CD14-positive monocyte (primary cell): Measurements from ENCODE around the gene BCAT1. TPM values are rescaled to one million over a fixed set of nuclear protein-coding genes. Genes with fewer than 3 reads are reported as not detected.

Source experiments
- DNase-seq, 3 donors: peaks; one replicate each; pipeline ENCODE4 v3.0.0-alpha.2; 2011 to 2022
- H2AFZ ChIP-seq: 2 replicates; pipeline ENCODE4 v1.6.0; 2012; ENCODE audit warnings: mild to moderate bottlenecking, low read depth, low read length, inconsistent platforms; ENCODE audit not compliant: insufficient read depth, poor library complexity, severe bottlenecking
- H3K27ac ChIP-seq, 2 donors: 1 replicate in 1 of 2; 2 replicates in 1 of 2; pipeline ENCODE4 v1.5.1; 2012 to 2013; ENCODE audit warnings: low read length in 2 of 2, control low read depth in 1 of 2, inconsistent platforms in 1 of 2, low read depth in 1 of 2, mild to moderate bottlenecking in 1 of 2
- H3K27me3 ChIP-seq, 2 donors: one replicate each; pipeline versions ENCODE4 v1.6.0 to v1.6.1; 2011 to 2013; ENCODE audit warnings: low read length in 2 of 2; ENCODE audit not compliant: control insufficient read depth in 2 of 2, insufficient read depth in 2 of 2
- H3K36me3 ChIP-seq, 2 donors: replicated peaks in 1 of 2; 1 replicate in 1 of 2; 2 replicates in 1 of 2; pipeline versions ENCODE4 v1.5.1 to v1.6.1; 2012 to 2013; ENCODE audit warnings: low read length in 2 of 2, control low read depth in 1 of 2, inconsistent platforms in 1 of 2, mild to moderate bottlenecking in 1 of 2; ENCODE audit not compliant: insufficient read depth in 2 of 2, control insufficient read depth in 1 of 2
- H3K4me1 ChIP-seq, 2 donors: 1 replicate in 1 of 2; 2 replicates in 1 of 2; pipeline versions ENCODE4 v1.5.1 to v1.6.1; 2012 to 2013; ENCODE audit warnings: low read length in 2 of 2, control low read depth in 1 of 2, inconsistent platforms in 1 of 2, mild to moderate bottlenecking in 1 of 2, moderate library complexity in 1 of 2; ENCODE audit not compliant: insufficient read depth in 2 of 2, control insufficient read depth in 1 of 2
- H3K4me2 ChIP-seq: replicated peaks from 2 replicates; pipeline ENCODE3; 2012; ENCODE audit warnings: low read length, moderate library complexity, mild to moderate bottlenecking; ENCODE audit not compliant: poor library complexity, severe bottlenecking; ENCODE audit errors: extremely low read depth
- H3K4me3 ChIP-seq, 3 experiments: fragments of 200-600 bp in 1 of 3; sonication (generic) in 1 of 3; replicated peaks in 1 of 3; 1 replicate in 2 of 3; 2 replicates in 1 of 3; pipeline ENCODE4 v1.5.1; 2011 to 2013; ENCODE audit warnings: low read length in 3 of 3, mild to moderate bottlenecking in 3 of 3, control low read depth in 2 of 3, low read depth in 2 of 3, inconsistent platforms in 1 of 3, moderate library complexity in 1 of 3
- H3K79me2 ChIP-seq: 2 replicates; pipeline ENCODE4 v1.6.0; 2012; ENCODE audit warnings: mild to moderate bottlenecking, control low read depth, inconsistent platforms, low read length, moderate library complexity; ENCODE audit not compliant: insufficient read depth
- H3K9ac ChIP-seq: 2 replicates; pipeline ENCODE4 v1.6.0; 2017; ENCODE audit warnings: low read length, mild to moderate bottlenecking; ENCODE audit not compliant: insufficient read depth, poor library complexity, severe bottlenecking
- H3K9me3 ChIP-seq, 2 donors: replicated peaks in 1 of 2; 1 replicate in 1 of 2; 2 replicates in 1 of 2; pipeline versions ENCODE4 v1.5.1 to v1.6.1; 2012 to 2013; ENCODE audit warnings: low read length in 2 of 2, control low read depth in 1 of 2; ENCODE audit not compliant: control insufficient read depth in 1 of 2, insufficient read depth in 1 of 2
- H4K20me1 ChIP-seq: 2 replicates; pipeline ENCODE4 v1.6.0; 2012; ENCODE audit warnings: mild to moderate bottlenecking, low read length, control low read depth, moderate library complexity; ENCODE audit not compliant: insufficient read depth
- H3K27ac Mint-ChIP-seq, 7 donors: one replicate each; pipeline ENCODE4 v1.8.0; 2020; ENCODE audit warnings: mild to moderate bottlenecking in 7 of 7, mixed read lengths in 7 of 7, moderate library complexity in 6 of 7, inconsistent platforms in 2 of 7
- H3K27me3 Mint-ChIP-seq, 3 donors: one replicate each; pipeline ENCODE4 v1.8.0; 2021 to 2022; ENCODE audit warnings: low read depth in 3 of 3, mild to moderate bottlenecking in 3 of 3, mixed read lengths in 3 of 3, moderate library complexity in 3 of 3, inconsistent platforms in 1 of 3
- H3K36me3 Mint-ChIP-seq, 2 donors: one replicate each; pipeline ENCODE4 v1.8.0; 2020; ENCODE audit warnings: mixed read lengths in 2 of 2, inconsistent platforms in 1 of 2, mild to moderate bottlenecking in 1 of 2
- H3K4me1 Mint-ChIP-seq: one replicate; pipeline ENCODE4 v1.8.0; 2020; ENCODE audit warnings: mild to moderate bottlenecking, mixed read lengths
- H3K4me3 Mint-ChIP-seq, 2 donors: one replicate each; pipeline ENCODE4 v1.8.0; 2020; ENCODE audit warnings: mild to moderate bottlenecking in 2 of 2, mixed read lengths in 2 of 2, moderate library complexity in 1 of 2
- H3K9me3 Mint-ChIP-seq, 7 donors: one replicate each; pipeline ENCODE4 v1.8.0; 2020 to 2022; ENCODE audit warnings: mixed read lengths in 7 of 7, mild to moderate bottlenecking in 6 of 7, moderate library complexity in 6 of 7, inconsistent platforms in 2 of 7
- WGBS: methylation state at CpG from one replicate; pipeline ENCODE4 v1.1.5; 2013; ENCODE audit warnings: missing lambda C conversion rate; ENCODE audit not compliant: insufficient coverage; 5-methylcytosine and 5-hydroxymethylcytosine counted together
- intact Hi-C, 2 donors: fragments of 100-400 bp; cut with micrococcal nuclease; formaldehyde crosslinking; loops; one replicate each; pipeline versions ENCODE4 v1.15.0 to v1.15.1; 2023
- polyA plus RNA-seq, 3 donors: library from polyadenylated mRNA; depleted of rRNA in 1 of 3; unstranded in 2 of 3; stranded (reverse) in 1 of 3; fragments of 300-500 nt in 2 of 3; fragments of >200 nt in 1 of 3; fragmentation: Illumina TruSeq in 2 of 3; gene quantifications; 1 replicate in 2 of 3; 2 replicates in 1 of 3; pipeline ENCODE4 v1.2.3, GENCODE V29; 2012 to 2021
- TF ChIP-seq, protein P1 (sequence below): fragments of 200-600 bp; IDR thresholded peaks from one replicate; pipeline ENCODE4 v1.8.0; 2022; ENCODE audit warnings: antibody characterized with exemption, mild to moderate bottlenecking

The BCAT1 gene
- polyA plus RNA-seq, 3 donors = 3.5 to 16.9 (median 15.2) TPM

DNA sequence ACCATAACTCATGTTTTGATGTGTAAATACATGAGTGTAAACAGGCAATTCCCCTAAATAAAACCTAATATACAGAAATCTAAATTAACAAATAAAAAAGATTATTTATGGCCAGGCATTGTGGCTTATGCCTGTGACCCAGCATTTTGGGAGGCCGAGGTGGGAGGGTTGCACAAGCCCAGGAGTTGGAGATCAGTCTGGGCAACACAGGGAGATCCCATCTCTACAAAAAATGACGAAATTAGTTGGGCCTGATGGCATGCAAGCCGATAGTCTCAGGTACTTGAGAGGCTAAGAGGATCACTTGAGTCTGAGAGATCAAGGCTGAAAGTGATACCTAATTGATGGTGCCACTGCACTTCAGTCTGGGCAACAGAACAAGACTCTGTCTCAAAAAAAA lies 48.7 kb downstream of the BCAT1 start:
- Mint-ChIP-seq H3K36me3 (peaks cover 0 to 6% of the 10 kb centered on the region in 2 donors), H3K4me3 (no peak overlapping the region), H3K9me3 (peaks cover 0 to 3% (median 0%) of the 10 kb centered on the region in 7 donors), H3K27me3 (peaks cover 3 to 17% (median 8%) of the 10 kb centered on the region in 3 donors), H3K4me1 (peaks cover 57% of the 10 kb centered on the region), H3K27ac (peak overlapping the region in 6 of 7 donors; percentile 85 to 96 (median 90))
- H3K4me2 ChIP-seq = peak overlapping the region; percentile 10
- H3K4me3 ChIP-seq = no peak overlapping the region
- H3K79me2 ChIP-seq = no peaks in the 10 kb centered on the region
- intact Hi-C loops = loop anchor here (5.0 kb wide), 1 partner anchor 47 kb away; the partner anchor contains the start of gene BCAT1 (in 2 of the 2)
- WGBS = 50% methylated on average over 3 of the region's 3 CpGs
- H3K36me3 ChIP-seq = no peaks in the 10 kb centered on the region
- H4K20me1 ChIP-seq = no peaks in the 10 kb centered on the region
- H3K9me3 ChIP-seq = no peaks in the 10 kb centered on the region
- peak; percentile 15 to 69 (median 60) for DNase-seq
- H3K27me3 ChIP-seq = peaks cover 0 to 5% of the 10 kb centered on the region in 2 donors
- H2AFZ ChIP-seq = no peak overlapping the region
- peaks cover 54 to 71% of the 10 kb centered on the region in 2 donors for H3K4me1 ChIP-seq
- H3K9ac ChIP-seq = no peak overlapping the region
- TF ChIP-seq, protein P1, sequence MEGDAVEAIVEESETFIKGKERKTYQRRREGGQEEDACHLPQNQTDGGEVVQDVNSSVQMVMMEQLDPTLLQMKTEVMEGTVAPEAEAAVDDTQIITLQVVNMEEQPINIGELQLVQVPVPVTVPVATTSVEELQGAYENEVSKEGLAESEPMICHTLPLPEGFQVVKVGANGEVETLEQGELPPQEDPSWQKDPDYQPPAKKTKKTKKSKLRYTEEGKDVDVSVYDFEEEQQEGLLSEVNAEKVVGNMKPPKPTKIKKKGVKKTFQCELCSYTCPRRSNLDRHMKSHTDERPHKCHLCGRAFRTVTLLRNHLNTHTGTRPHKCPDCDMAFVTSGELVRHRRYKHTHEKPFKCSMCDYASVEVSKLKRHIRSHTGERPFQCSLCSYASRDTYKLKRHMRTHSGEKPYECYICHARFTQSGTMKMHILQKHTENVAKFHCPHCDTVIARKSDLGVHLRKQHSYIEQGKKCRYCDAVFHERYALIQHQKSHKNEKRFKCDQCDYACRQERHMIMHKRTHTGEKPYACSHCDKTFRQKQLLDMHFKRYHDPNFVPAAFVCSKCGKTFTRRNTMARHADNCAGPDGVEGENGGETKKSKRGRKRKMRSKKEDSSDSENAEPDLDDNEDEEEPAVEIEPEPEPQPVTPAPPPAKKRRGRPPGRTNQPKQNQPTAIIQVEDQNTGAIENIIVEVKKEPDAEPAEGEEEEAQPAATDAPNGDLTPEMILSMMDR = no peak
- H3K27ac ChIP-seq = peak overlapping the region; percentile 50 to 85

DNA sequence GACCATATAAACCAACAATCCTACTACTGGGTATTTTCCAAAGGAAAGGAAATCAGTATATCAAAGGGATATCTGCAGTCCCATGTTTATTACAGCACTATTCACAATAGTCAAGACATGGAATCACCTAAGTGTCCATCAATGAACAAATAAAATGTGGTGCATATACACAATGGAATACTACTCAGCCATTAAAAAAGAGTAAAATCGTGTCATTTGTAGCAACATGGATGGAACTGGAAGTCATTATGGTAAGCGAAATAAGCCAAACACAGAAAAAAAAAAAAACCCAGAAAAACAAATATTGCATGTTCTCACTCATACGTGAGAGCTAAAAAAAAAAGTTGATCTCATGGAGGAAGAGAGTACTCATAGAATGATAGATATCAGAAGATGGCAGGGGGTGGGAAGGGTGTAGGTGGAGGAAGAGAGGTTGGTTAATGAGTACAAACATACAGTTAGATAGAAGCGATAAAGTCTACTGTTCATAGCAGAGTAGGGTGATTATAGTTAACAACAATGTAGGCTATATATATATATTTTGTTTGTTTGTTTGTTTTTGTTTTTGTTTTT lies 49.3 kb downstream of the BCAT1 start:
- no peak overlapping the region for H3K4me3 ChIP-seq
- H3K27me3 ChIP-seq = peaks cover 0 to 5% of the 10 kb centered on the region in 2 donors
- TF ChIP-seq, protein P1 = no peak
- Mint-ChIP-seq H3K27ac (peak overlapping the region in 5 of 7 donors; percentile 1 to 87 (median 85)), H3K27me3 (peaks cover 3 to 17% (median 8%) of the 10 kb centered on the region in 3 donors), H3K4me1 (peaks cover 57% of the 10 kb centered on the region), H3K36me3 (peaks cover 0 to 6% of the 10 kb centered on the region in 2 donors), H3K4me3 (no peak overlapping the region), H3K9me3 (peaks cover 0 to 3% (median 0%) of the 10 kb centered on the region in 7 donors)
- no peak overlapping the region for H2AFZ ChIP-seq
- H3K36me3 ChIP-seq = no peaks in the 10 kb centered on the region
- H3K27ac ChIP-seq = no peak overlapping the region
- WGBS = no CpG with 5 or more reads among the region's 4 CpGs
- no peak overlapping the region for H3K9ac ChIP-seq
- no peaks in the 10 kb centered on the region for H3K9me3 ChIP-seq
- intact Hi-C loops = loop anchor here (5.0 kb wide), 1 partner anchor 48 kb away; the partner anchor contains the start of gene BCAT1 (in 2 of the 2)
- H3K4me2 ChIP-seq = no peak overlapping the region
- DNase-seq = no peak
- no peaks in the 10 kb centered on the region for H3K79me2 ChIP-seq
- H3K4me1 ChIP-seq = peaks cover 54 to 71% of the 10 kb centered on the region in 2 donors
- H4K20me1 ChIP-seq = no peaks in the 10 kb centered on the region
